CD4-positive, alpha-beta T cell (primary cell): ENCODE measurements around the gene WDR75. TPM values are rescaled to one million over a fixed set of nuclear protein-coding genes. Genes with fewer than 3 reads are reported as not detected.

Experiments
- ATAC-seq: fragments of 200-7000 bp; cut with Tn5 transposase; one replicate; pipeline ENCODE4 v1.10.0; 2022; ENCODE audit warnings: mild to moderate bottlenecking; ENCODE audit not compliant: poor library complexity
- CTCF ChIA-PET: fragments of 350-600 bp; sonication (Branson Sonifier 250); formaldehyde crosslinking; loops from one replicate; lab custom pipeline; 2021; ENCODE audit warnings: antibody characterized with exemption, inconsistent platforms; lab: Charles Lee
- POLR2A ChIA-PET: fragments of 350-600 bp; sonication (Branson Sonifier 250); formaldehyde crosslinking; loops from one replicate; lab custom pipeline; 2021; ENCODE audit warnings: antibody characterized with exemption, inconsistent platforms; lab: Charles Lee
- DNase-seq, 14 experiments: peaks; one replicate each; pipeline ENCODE4 v3.0.0-alpha.2; 2013 to 2020; ENCODE audit warnings: mixed read lengths in 2 of 14
- H3K27ac ChIP-seq, 2 donors: one replicate each; pipeline versions ENCODE4 v1.5.1 to v1.7.0; 2013; ENCODE audit warnings: low read length in 2 of 2, low read depth in 1 of 2, mild to moderate bottlenecking in 1 of 2
- H3K27me3 ChIP-seq, 2 experiments: 1 replicate in 1 of 2; 2 replicates in 1 of 2; pipeline versions ENCODE4 v1.6.1 to v1.7.0; 2013; ENCODE audit warnings: low read length in 2 of 2, control low read depth in 1 of 2, mild to moderate bottlenecking in 1 of 2, moderate library complexity in 1 of 2; ENCODE audit not compliant: insufficient read depth in 2 of 2, control insufficient read depth in 1 of 2
- H3K36me3 ChIP-seq: one replicate; pipeline ENCODE4 v1.6.1; 2013; ENCODE audit warnings: low read length, control low read depth; ENCODE audit not compliant: insufficient read depth
- H3K4me1 ChIP-seq: one replicate; pipeline ENCODE4 v1.6.1; 2013; ENCODE audit warnings: low read length, control low read depth; ENCODE audit not compliant: insufficient read depth
- H3K4me3 ChIP-seq: one replicate; pipeline ENCODE4 v1.5.1; 2013; ENCODE audit warnings: mild to moderate bottlenecking, low read length, moderate library complexity
- H3K9me3 ChIP-seq, 2 experiments: 1 replicate in 1 of 2; 2 replicates in 1 of 2; pipeline versions ENCODE4 v1.6.1 to v1.7.0; 2013; ENCODE audit warnings: low read length in 2 of 2, mild to moderate bottlenecking in 2 of 2, control low read depth in 1 of 2, moderate library complexity in 1 of 2; ENCODE audit not compliant: control insufficient read depth in 1 of 2, insufficient read depth in 1 of 2
- H3K27ac Mint-ChIP-seq: one replicate; pipeline ENCODE4 v1.8.0; 2020; ENCODE audit warnings: mixed read lengths
- H3K27me3 Mint-ChIP-seq: one replicate; pipeline ENCODE4 v1.8.0; 2021; ENCODE audit warnings: mixed read lengths
- H3K36me3 Mint-ChIP-seq: one replicate; pipeline ENCODE4 v1.8.0; 2021; ENCODE audit warnings: low read depth, mixed read lengths
- H3K4me1 Mint-ChIP-seq: one replicate; pipeline ENCODE4 v1.8.0; 2021; ENCODE audit warnings: low read depth, mixed read lengths
- H3K4me3 Mint-ChIP-seq: one replicate; pipeline ENCODE4 v1.8.0; 2020; ENCODE audit warnings: mild to moderate bottlenecking, mixed read lengths
- H3K9me3 Mint-ChIP-seq: one replicate; pipeline ENCODE4 v1.8.0; 2020; ENCODE audit warnings: mixed read lengths
- intact Hi-C, 2 experiments: fragments of 100-400 bp; cut with DNase I in 1 of 2; cut with micrococcal nuclease in 1 of 2; formaldehyde crosslinking; loops; one replicate each; pipeline versions ENCODE4 v1.15.1 to v1.9.0; 2023 to 2025; cut with DNase I, micrococcal nuclease
- total RNA-seq, 174 experiments: library from RNA in 2 of 174; stranded (reverse) in 2 of 174; gene quantifications; one replicate each; pipeline ENCODE4 v1.2.3 and lab custom pipeline; 2021 to 2026
- TF ChIP-seq, protein P1 (sequence below): fragments of 200-600 bp; IDR thresholded peaks from one replicate; pipeline ENCODE4 v1.8.0; 2022; ENCODE audit warnings: antibody characterized with exemption, mild to moderate bottlenecking

The WDR75 gene
- total RNA-seq, 2 experiments from 2014 or later, result 38.1 to 45.3 TPM

DNA sequence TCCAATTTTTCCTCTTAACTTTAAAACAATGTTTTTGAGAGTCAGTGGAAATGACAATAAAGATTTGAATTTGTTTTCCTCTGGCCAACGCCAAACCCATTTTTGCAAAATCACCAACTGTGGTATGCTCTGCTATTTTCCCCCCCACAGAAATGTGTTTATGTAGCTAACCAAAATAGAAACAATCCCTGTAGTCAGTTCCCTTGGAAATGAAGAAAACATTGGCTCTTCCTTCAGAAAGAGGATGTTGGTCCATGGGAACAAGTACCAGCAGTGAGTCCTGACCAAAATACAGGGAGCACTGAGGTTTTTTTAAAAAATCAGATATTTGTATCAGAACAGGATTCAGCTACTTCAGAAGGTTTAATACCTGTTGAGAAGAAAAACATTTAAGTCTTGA lies 74.0 kb downstream of the WDR75 start:
- Histone ChIP-seq H3K4me3 (no peak overlapping the region), H3K27ac (no peak overlapping the region), H3K27me3 (no peaks in the 10 kb centered on the region), H3K9me3 (no peaks in the 10 kb centered on the region), H3K4me1 (no peaks in the 10 kb centered on the region), H3K36me3 (no peaks in the 10 kb centered on the region)
- intact Hi-C loops, result no loop called here
- no peaks in the 10 kb centered on the region for H3K9me3 Mint-ChIP-seq
- H3K27me3 Mint-ChIP-seq, result peaks cover 7% of the 10 kb centered on the region
- no peak for DNase-seq
- H3K4me1 Mint-ChIP-seq, result no peaks in the 10 kb centered on the region
- CTCF ChIA-PET, result interaction anchor here (1.2 kb wide), 1 partner anchor 13 kb away, joined by 3 read pairs; no protein-coding TSS in a partner anchor
- no peaks in the 10 kb centered on the region for H3K36me3 Mint-ChIP-seq
- POLR2A ChIA-PET, result no interaction called here
- H3K27ac Mint-ChIP-seq, result no peak overlapping the region
- ATAC-seq, result no peak
- TF ChIP-seq, protein P1, sequence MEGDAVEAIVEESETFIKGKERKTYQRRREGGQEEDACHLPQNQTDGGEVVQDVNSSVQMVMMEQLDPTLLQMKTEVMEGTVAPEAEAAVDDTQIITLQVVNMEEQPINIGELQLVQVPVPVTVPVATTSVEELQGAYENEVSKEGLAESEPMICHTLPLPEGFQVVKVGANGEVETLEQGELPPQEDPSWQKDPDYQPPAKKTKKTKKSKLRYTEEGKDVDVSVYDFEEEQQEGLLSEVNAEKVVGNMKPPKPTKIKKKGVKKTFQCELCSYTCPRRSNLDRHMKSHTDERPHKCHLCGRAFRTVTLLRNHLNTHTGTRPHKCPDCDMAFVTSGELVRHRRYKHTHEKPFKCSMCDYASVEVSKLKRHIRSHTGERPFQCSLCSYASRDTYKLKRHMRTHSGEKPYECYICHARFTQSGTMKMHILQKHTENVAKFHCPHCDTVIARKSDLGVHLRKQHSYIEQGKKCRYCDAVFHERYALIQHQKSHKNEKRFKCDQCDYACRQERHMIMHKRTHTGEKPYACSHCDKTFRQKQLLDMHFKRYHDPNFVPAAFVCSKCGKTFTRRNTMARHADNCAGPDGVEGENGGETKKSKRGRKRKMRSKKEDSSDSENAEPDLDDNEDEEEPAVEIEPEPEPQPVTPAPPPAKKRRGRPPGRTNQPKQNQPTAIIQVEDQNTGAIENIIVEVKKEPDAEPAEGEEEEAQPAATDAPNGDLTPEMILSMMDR, result no peak
- H3K4me3 Mint-ChIP-seq, result no peak overlapping the region

DNA sequence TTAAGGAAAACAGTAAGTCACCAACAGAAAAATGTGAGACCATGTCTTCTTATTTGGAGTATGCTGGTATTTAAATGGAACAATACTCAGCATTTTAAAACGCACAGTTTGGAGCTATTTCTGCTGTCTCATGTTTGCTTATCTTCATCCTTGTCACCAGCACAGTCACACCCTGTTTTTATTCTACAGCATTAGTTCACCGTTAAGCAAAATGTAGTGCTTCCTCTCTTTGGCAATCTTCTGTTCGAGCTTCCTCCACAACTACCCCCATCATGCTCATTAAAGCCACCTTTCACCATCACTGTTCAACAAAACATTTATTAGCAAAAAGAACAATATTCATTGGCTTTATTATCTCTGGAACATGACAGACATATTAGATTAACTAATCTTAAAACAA lies 75.3 kb downstream of the WDR75 start:
- no peaks in the 10 kb centered on the region for H3K4me1 Mint-ChIP-seq
- H3K4me3 Mint-ChIP-seq, result no peak overlapping the region
- ChIA-PET POLR2A (interaction anchor here (0.6 kb wide), 1 partner anchor 58 kb away, joined by 5 read pairs; no protein-coding TSS in a partner anchor), CTCF (no interaction called here)
- Histone ChIP-seq H3K9me3 (no peaks in the 10 kb centered on the region), H3K27ac (no peak overlapping the region), H3K4me1 (no peaks in the 10 kb centered on the region), H3K36me3 (no peaks in the 10 kb centered on the region), H3K27me3 (no peaks in the 10 kb centered on the region), H3K4me3 (no peak overlapping the region)
- no peaks in the 10 kb centered on the region for H3K9me3 Mint-ChIP-seq
- no peak for DNase-seq
- no peak for ATAC-seq
- TF ChIP-seq, protein P1, result no peak
- no peak overlapping the region for H3K27ac Mint-ChIP-seq
- peaks cover 7% of the 10 kb centered on the region for H3K27me3 Mint-ChIP-seq
- H3K36me3 Mint-ChIP-seq, result no peaks in the 10 kb centered on the region
- intact Hi-C loops, result no loop called here

DNA sequence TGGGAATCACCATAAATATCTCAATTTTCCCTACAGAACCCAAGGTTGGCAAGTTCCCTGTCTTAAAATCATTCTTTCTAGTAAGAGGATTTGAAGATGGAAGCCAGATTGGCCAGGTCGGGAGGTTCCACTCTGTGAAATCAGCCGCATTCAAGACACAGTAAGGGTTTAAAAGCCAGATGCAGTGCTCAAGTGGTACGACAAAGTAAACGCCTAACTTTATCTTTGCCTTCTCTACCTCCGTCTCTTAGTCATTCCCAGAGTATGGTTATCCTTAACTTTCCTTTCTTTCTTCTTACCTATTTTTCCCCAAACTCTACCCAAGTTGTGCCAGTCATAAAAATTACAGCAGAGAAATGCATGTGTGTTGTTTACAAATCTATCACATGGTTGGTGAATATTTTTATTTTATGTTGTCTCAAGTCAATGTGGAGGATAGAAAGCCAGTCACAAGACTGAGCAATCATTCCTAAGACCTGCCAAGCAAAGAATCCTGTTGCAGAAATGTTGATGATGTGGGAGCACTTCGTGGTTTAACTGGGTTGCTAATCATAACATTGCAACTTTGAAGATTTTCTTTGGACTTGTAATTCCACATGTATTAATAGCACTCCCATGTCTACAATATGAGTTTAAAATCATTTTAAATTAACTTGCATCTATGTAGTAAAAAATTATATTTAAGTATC lies 76.7 kb downstream of the WDR75 start:
- ChIA-PET CTCF (no interaction called here), POLR2A (no interaction called here)
- Mint-ChIP-seq H3K27ac (no peak overlapping the region), H3K27me3 (peaks cover 7% of the 10 kb centered on the region), H3K9me3 (no peaks in the 10 kb centered on the region), H3K4me3 (no peak overlapping the region), H3K4me1 (no peaks in the 10 kb centered on the region), H3K36me3 (no peaks in the 10 kb centered on the region)
- Histone ChIP-seq H3K9me3 (no peaks in the 10 kb centered on the region), H3K4me3 (no peak overlapping the region), H3K36me3 (no peaks in the 10 kb centered on the region), H3K27ac (no peak overlapping the region), H3K4me1 (no peaks in the 10 kb centered on the region), H3K27me3 (no peaks in the 10 kb centered on the region)
- ATAC-seq (no peak), DNase-seq (no peak)
- TF ChIP-seq, protein P1, result no peak
- intact Hi-C loops, result no loop called here
